Smooth muscle cell of the pulmonary artery (primary cell): ENCODE measurements around the gene GRM5. TPM values are rescaled to one million over a fixed set of nuclear protein-coding genes. Genes with fewer than 3 reads are reported as not detected.

Experiments
- total RNA-seq: library from RNA; depleted of rRNA; stranded (reverse); fragments of >200 nt; gene quantifications from 2 replicates; pipeline ENCODE4 v1.2.3, GENCODE V29; 2014

GRM5 gene
- total RNA-seq = under 0.01 and 0.10 TPM in 2 replicates

GRCh38 chr11:89065651-89066201 lies at the start of gene GRM5:
TSS of gene GRM5 (minus strand) at chr11:89065982. CDS start at chr11:89047872, 18,110 bp downstream.

Other genes starting within 250 kb of the GRM5 start
- not detected in 2 replicates for gene TYR, start 111.9 kb upstream of the GRM5 start, total RNA-seq